Measurements from ENCODE around the gene NPW.
A peak's percentile ranks its signal among the peaks of the same experiment; 100 is the strongest.

NPW gene

DNA sequence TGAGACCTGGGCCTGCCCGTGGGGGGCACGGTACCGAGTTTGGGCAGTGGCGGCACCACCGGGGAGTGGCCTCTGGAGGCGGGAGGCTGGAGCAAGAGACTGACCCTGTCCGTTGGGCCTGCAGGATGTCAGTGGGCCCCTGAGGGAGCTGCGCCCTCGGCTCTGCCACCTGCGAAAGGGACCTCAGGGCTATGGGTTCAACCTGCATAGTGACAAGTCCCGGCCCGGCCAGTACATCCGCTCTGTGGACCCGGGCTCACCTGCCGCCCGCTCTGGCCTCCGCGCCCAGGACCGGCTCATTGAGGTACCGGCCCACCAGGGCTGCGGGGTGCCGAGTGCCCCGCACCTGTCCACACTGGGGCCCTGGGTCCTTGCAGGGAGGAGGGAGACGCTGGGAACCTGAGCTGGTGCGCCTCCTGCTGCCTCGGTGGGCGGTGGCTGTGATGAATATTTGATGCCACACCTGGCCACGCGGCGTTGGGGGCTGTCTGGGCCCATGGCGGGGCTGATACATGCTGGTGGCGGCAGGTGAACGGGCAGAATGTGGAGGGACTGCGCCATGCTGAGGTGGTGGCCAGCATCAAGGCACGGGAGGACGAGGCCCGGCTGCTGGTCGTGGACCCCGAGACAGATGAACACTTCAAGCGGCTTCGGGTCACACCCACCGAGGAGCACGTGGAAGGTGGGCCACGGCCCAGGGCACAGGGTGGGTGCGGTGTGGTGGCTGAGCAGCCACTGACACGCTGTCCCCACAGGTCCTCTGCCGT, 16.8 kb downstream of the NPW start:
- no peak for DNase-seq (ENCODE audit: low spot score)

DNA sequence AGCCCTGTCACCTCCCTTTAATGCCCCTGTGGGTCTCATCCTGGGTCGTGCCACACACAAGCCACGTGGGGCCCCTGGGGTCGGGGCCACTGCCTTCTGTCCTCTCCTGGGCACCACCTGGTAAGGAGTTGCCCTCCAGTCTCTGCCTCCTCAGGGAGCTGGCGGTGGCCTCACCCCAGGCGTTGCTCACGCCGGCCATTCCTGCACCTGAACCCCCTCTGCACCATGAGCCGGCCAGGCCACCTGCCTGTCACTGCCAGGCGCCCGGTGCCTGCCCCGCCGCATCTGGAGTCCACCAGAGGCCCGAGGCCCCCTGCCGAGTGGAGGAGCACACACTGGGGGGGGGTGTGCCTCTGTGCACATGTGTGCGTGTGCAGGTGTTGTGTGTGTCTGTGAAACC, 17.5 kb downstream of the NPW start:
- no peak for DNase-seq (ENCODE audit: low spot score)

DNA sequence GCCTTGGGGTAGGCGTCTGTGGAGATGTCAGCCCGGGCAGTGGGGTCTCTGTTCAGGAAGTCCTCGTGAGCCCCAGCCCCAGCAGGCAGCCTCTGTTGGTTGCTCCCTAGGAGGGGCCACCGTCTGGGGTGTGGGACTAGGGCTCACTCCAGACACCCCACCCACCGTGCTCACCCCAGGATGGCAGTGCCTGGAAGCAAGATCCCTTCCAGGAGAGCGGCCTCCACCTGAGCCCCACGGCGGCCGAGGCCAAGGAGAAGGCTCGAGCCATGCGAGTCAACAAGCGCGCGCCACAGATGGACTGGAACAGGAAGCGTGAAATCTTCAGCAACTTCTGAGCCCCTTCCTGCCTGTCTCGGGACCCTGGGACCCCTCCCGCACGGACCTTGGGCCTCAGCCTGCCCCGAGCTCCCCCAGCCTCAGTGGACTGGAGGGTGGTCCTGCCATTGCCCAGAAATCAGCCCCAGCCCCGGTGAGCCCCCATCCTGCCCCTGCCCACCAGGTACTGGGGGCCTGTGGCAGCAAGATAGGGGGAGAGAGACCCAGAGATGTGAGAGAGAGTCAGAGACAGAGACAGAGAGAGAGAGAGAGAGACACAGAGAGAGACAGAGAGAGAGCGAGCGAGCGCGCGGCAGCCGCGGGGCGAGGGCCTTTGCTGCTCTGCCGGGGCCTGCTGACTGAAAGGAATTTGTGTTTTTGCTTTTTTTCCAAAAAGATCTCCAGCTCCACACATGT, 18.2 kb downstream of the NPW start:
- no peak for DNase-seq (ENCODE audit: low spot score)

DNA sequence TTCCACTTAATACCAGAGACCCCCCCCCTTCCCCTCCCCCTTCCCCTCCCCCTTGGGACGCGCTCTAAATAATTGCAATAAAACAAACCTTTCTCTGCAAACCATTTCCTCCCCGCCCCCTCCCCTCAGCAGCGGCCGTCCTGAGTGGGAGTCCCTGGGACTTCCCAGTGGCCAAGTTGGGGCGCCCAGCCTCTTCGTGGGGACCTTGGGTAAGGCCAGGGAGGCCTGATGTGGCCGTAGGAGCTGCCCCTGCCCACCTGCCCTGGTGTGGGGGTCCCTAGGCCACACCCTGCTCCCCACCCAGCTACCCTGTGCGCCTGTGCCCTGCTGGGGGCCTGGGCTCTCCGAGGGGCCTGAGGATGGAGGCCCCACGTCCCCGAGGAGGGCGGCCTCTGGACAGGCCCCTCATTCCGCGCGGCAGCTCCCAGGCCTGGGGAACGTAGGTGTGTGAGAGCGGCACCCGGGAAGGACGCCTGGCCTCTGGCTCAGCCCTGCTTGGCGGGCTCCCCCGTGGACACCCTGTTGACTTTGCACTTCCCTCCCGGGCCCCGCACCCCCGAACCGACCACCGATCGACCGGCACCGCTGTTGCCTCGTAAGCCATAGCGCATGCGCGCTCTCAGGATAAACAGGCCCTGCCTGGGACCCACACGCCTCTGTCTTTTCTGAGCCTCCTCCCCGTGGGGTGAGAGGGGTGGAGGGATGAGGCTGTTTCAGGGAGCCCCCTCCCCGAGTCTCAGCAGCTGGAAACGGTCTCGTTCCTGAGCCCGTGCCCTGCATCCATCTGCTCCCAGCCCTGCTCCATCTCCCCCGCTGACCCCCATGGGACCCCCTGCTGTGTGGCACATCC, 19.0 kb downstream of the NPW start:
- DNase-seq (ENCODE audit: low spot score), result no peak

DNA sequence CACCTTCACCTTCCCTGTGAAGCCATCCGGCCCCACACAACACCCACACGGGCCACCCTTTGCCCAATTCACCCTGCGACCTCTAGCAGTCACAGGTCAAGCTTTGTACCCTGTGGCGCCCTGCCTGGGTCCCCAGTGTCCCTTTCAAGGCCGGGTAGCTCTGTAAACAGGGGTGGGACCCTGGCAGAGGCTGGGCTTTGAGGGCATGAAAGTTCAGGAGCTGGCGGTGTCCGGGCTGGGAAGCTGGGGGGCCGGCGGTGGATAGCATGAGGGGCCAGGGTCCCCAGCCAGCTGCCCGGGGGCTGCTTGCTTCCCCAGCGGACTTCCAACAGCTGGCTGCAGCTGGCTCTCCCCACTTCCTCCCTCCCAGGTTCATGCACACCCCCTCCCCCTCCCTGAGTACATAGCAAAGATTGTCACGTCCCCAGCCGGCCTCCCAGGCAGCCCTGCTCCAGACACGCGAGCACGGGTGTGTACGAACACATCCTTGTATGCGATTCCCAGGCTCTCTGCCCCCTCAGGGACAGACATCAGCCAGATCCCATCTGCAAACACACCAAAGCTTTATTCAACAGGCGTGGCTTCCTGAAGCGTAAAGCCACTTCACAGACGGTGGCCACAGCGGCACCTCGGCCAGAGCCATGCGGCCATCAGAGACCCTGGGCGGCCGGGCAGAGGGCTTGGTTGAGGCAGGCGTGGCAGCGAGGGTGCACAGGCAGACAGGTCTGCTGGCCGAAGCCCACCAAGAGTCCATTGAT, 19.9 kb downstream of the NPW start:
- DNase-seq (ENCODE audit: low spot score), result peak; percentile 87

DNA sequence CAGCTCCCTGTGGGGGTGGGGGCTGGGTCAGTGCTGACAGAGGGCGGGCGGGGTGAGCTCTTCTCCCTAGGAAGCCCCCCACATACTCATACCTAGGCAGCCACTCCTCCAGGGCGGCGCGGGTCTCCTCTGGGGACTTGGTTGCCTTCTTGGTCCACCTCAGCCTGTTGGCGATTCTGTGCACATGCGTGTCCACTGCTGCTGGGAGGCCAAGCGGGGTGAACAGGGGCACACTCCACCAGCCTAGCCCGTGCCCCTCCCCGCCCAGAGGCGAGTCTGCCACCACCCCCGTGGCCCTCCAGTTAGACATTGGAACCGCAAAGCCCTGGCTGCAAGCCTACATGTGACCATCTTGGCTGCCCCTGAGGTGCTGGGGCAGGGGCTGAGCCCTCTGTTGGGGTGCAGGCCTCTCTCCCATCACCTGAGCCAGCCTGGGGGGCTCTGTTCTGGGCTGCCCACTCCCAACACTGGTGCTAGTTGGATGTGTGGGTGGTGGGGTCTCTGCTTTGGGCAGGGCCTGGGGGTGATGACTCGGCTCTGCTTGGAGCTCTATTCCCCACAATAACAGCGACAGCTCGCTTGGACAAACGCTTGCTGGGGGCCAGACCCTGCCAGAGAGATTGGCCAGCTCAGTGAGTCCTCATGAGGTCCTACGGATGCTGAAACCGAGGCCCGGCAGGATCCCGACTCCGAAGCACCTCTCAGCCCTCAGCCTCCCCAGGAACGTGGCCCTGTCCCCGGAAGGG, 20.6 kb downstream of the NPW start:
- no peak for DNase-seq (ENCODE audit: low spot score)

DNA sequence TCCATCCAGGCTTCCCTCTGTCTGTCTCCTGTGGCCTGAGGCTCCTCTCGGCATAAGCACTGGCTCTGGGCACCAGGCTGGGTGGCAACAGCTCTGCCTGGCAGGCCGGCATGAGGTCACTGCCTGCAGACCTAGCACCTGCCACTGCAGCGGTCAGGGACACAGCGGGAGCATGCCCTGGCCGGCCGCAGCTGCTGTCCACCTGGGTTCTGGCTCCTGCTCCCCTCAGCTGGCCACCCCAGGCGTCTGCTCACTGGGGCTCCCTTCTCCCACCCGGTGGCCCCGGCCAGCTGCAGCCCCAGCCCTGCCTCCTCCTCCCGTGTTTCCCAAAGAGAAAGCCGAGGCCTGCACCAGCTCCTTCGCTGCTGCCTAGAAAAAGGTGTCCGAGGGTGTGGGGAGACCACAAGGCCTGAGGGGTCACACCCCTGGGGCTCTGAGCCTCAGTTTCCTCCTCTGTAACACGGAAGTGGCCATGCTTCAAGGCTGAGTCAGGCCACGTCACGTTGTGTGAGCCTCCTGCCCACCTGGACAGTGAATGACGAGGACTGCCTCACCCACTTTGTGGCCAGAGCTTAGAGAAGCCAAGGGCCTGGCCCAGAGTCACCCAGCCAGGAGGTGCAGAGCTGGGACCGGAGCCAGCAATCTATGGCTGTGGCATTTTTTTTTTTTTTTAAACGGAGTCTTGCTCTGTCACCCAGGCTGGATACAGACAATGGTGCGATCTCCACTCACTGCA, 21.4 kb downstream of the NPW start:
- DNase-seq (ENCODE audit: low spot score), result no peak

DNA sequence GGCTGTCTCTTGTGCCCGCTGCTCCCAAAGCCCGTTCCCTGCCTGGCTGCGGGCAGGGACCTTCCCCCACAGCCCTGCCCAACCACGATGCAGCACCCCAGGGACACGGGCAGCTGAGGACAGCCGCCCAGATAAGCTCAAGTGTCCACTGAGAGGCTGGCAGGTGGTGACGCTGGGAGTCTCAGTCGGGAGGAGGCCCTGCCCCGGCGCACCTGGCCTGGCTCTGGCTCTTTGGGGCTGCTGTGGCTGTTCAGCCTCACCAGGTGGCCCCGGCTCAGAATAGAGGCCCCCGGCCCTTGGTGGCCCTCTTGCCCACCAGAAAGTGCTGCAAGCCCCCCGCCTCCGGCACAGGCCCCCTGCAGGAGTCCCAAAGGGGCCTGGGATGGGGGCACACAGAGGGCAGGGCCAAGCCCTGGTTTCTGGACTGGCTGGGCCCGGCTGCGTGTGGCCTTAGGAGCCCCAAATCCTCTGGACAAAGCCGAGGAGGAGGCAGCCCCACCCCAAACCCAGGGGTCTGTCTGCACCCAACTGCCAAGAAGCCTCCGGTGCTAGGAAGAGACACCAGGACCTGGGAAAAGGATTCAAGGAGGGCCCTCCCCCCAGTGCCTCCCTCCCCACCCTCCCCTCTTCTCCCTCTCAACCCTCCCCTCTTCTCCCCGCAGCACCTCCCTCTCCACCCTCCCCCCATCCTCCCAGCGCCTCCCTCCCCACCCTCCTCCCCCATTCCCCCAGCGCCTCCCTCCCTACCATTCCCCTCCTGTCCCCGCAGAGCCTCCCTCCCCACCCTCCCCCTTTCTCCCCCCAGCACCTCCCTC, 22.8 kb downstream of the NPW start:
- no peak for DNase-seq (ENCODE audit: low spot score)

DNA sequence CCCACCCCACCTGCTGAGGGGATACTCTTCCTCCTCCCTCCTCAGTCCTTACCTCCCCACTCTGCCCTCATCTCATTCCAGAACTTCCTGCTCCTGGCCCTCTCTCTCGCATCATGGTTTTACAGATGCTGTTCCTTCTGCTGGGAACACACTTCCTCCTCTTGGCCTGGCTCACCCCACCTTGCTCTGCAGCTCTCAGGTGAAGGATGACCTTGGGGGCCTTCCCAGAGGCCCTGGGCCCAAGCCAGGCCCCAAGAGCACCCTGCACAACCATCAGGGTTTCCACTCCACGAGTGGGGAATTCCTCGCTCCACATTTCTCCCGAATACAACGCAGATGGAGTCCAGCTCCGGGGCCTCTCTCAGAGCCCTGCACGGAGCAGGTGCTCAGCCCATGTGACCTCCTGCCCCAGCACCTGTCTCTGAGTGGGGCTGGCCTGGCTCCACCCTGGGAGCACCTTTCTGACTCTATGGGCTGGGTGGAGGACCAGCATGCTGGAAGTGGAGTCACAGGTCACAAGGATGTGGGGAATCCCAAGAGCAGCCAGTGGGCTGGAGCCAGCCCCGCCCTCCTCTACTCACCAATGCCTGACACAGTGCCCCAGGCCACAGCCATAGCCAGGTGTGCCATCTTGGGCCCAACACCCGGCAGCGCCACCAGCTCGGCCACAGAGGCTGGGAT, 23.5 kb downstream of the NPW start:
- DNase-seq (ENCODE audit: low spot score), result no peak

DNA sequence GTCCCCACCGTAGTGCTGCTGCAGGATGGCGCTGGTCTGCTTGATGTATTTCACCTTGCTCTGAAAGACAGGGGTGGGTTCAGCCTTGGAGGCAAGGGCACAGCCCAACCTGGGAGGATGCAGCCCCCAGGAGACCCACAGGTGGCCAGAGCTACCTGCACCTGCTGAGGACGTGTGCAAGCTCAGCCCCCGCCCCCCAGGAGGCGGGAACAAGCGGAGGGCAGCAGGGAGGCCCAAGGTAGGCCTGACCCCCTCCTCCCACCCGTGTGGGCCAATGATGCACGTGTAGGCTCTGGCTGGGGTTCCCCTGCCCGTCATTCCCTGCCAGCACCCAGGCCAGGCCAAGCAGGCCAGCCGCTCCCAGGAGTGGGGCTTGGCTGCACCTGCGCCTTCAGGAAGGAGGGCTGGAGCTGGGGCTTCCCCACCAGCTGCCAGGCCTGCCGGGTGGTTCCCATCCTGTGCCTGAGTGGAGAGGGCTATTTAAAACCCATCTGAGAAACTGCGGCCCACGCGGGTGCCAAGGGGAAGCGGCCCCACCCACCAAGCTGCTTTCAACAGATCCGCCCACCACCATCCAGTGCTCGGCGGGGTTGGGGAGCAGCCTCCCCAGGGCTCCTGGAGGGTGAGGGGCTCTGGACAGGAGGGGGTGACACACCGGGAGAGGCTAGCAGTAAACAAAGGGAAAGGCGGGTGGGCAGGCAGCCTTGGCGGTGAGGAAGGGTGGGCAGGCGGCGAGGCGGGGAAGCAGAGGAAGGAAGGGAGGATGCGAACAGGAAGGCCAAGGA, 24.3 kb downstream of the NPW start:
- DNase-seq (ENCODE audit: low spot score), result no peak

DNA sequence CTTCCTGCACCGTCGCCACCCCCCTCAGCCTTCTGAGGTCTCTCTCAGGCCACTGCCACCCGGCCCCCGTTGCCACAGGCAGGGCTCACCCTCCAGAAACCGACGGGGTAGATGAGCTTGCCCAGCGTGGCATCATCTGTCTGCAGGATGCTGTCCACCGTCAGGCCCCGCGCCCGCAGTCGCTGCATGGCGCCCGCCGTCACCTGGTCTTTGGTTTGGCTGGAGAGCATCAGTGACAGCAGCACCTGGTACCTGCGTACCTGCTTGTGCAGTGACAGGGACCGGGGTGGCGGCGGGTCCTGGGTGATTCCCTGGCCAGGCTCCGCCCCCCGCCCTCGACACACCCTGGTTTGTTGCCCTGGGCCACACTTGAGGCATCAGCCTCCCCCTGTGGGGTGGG, 25.0 kb downstream of the NPW start:
- no peak for DNase-seq (ENCODE audit: low spot score)

DNA sequence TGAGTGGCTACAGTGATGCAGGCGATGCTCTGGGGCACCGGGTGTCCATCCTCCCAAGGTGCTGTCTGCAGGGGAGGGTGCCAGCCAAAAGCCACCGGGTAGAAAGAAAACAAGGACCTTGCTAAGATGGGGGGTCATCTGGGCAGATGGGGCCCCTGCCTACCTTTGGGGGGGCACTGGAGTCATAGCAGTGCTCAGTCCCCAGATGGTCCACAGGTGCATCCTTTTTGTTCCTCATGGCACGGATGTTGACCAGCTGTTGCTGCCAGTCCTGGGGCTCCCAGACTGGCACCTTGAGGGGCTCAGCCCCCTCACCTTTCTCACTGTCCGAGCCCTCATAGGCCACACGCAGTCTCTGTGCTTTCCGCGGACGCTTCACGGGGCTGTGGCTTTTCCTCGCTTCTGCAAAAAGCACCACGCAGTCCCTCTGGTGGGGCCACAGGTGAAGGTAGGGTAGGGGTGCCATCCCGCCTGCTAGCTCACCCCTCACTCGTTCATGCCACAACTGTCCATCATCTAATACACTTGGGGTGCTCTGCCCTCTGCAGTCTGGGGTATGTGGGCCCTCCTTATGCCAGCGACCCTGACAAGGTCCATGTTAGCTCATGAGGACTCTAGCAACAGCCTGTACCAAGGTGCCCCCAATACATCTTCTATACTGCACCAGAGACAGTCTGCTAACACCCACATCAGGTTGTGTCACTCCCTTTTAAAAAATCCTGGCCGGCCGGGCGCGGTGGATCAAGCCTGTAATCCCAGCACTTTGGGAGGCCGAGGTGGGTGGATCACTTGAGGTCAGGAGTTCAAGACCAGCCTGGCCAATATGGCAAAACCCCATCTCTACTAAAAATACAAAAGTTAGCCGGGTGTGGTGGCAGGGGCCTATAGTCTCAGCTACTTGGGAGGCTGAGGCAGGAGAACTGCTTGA, 26.6 kb downstream of the NPW start:
- no peak for DNase-seq (ENCODE audit: low spot score)

DNA sequence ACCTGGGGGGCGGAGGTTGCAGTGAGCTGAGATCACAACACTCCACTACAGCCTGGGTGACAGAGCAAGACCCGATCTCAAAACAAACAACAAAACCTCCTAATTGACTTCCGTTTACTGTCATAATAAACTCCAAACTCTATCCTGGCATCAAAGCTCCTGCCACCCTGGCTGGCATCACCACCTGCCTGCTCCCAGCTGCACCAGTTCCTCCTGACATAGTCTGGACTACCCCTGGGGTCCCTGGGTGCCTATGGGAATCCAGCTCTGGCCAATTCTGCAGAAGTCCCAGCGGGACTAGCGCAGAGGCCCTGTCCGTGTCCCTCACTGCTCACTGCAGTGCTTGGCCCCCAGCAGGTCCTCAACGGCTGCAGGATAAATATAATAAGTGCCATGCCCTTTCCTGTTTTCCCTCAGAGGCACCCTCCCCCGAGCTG, 27.3 kb downstream of the NPW start:
- DNase-seq (ENCODE audit: low spot score), result no peak

DNA sequence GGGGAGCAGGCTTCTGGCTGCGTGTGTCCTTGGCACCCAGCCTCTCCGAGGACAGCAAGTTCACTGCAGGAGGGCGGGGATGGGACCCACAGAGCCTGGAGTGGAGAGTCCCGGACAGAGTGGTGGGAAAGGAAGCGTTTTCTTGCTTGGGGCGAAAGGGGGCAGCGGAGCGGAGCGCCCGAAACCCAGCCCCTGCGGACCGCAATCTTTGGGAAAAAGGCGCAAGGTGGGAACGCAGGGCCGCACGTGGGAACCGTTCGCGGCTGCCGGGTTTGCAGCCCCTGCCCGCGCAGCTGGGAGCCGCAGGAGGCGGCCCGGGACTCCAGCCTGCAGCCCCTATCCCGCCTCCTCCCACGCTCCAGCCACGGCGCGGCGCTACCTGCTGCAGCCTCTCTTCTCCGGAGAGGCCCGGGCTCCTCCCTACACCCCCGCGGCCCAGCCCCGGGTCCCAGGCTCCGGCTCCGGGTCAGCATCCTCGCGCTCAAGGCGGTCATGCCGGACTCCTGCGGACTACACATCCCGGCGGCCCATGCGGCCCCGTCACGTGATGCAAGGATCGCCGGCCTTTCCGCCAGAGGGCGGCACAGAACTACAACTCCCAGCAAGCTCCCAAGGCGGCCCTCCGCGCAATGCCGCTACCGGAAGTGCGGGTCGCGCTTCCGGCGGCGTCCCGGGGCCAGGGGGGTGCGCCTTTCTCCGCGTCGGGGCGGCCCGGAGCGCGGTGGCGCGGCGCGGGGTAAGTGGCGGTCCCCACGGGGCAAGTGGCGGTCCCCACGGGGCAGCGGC, 27.9 kb downstream of the NPW start, which contains the start of the genes NTHL1 and TSC2:
TSS of gene NTHL1 (minus strand) at position 505 of the 786 bp plus-strand sequence. CDS start at position 494, 11 bp downstream.
TSS of gene TSC2 (plus strand) at position 656 of the 786 bp plus-strand sequence. CDS start 631 bp downstream, outside the sequence.
- DNase-seq (ENCODE audit: low spot score), result peak; percentile 97

DNA sequence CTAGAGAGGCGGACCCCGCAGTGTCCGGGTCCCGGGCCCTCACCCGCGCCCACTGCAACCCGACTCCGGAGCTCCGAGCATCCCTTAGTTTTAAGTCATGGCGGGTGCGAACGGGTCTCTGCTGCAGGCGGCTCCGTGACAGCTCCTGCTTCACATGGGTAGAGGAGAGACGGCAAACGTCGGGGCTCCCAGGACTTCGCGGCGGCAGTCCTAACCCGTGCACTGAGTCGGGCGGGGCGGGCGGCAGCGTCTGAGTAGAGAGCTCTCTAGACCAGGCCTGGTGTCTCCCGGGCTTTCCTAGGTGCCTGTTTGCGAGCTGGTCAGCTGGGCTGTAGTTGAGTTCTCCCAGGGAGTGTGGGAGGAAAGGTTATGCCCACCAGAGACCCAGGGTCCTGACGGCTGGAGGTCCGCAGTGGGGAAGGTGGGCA, 28.5 kb downstream of the NPW start:
- DNase-seq (ENCODE audit: low spot score), result peak; percentile 29

DNA sequence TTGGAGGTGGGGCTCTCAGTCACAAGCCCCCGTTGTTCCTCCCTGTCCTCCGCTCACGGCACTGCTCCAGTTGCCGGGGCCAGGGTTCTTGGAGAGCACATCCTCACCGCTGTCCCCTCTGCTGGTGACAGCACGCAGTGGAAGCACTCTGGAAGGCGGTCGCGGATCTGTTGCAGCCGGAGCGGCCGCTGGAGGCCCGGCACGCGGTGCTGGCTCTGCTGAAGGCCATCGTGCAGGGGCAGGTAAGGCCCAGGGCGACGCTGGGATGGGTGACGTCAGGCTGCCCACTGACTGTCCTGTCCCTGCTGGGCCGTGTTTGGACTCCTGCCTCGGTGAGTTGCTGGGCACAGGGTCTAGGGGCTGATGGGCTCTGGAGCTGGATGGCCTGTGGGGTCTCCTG, 33.6 kb downstream of the NPW start:
- DNase-seq (ENCODE audit: low spot score), result no peak

Data from AG20443 (cell line).